ENCODE data around the gene ATAD3C.
"Not testable (repeated sequence)": the region's sequence is repeated elsewhere in the genome, so short reads cannot be mapped to it uniquely, and the experiment has no call there.

DNA sequence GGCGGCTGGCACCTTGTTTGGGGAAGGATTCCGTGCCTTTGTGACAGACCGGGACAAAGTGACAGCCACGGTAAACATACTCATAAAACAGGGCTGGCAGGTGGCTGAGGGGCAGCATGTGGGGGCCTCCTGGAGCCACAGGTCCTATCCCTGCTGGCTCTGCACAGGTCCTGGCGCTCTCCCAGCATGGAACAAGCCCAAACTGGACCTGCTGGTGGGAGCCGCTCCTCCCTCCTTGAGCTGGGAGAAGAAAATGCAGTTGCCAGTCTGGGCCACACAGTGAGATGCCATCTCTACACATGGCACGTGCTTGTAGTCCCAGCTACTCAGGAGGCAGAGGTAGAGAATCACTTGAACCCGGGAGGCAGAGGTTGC, 2.9 kb downstream of the ATAD3C start:
- TF ChIP-seq, protein P1, sequence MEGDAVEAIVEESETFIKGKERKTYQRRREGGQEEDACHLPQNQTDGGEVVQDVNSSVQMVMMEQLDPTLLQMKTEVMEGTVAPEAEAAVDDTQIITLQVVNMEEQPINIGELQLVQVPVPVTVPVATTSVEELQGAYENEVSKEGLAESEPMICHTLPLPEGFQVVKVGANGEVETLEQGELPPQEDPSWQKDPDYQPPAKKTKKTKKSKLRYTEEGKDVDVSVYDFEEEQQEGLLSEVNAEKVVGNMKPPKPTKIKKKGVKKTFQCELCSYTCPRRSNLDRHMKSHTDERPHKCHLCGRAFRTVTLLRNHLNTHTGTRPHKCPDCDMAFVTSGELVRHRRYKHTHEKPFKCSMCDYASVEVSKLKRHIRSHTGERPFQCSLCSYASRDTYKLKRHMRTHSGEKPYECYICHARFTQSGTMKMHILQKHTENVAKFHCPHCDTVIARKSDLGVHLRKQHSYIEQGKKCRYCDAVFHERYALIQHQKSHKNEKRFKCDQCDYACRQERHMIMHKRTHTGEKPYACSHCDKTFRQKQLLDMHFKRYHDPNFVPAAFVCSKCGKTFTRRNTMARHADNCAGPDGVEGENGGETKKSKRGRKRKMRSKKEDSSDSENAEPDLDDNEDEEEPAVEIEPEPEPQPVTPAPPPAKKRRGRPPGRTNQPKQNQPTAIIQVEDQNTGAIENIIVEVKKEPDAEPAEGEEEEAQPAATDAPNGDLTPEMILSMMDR (IDR thresholded peaks at IDR 0.05): not testable (repeated sequence)
- TF ChIP-seq POLR2A, EP300, POLR2AphosphoS5 (IDR thresholded peaks at IDR 0.05): not testable (repeated sequence)
